Epidermal melanocyte (primary cell): ENCODE results near the gene C18orf63.

Source experiments
- DNase-seq: peaks from one replicate; pipeline ENCODE4 v3.0.0; 2011; ENCODE audit warnings: low spot score; ENCODE audit not compliant: insufficient read length

Gene C18orf63

DNA sequence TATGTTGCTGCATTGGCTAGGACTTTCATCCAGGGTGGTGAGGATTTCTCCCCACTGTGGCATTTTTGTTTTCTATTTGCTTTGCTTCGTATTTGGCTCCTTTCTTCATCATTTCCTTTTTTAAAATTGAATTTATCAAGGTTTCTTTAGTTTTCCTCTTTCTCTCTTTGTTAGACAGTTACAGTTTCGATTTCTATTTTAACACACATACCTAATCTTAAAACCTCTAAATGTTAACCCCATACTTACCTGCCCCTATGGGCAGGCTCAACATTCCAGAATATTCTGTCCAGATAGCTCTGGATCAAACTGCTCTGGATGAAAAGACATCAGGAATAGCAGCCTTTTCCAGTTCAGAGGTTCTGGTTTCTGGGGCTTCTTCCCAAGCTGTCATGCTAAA, 92.2 kb downstream of the C18orf63 start:
- DNase-seq: no peak
